ENCODE measurements around the gene UBASH3B. TPM values are rescaled to one million over a fixed set of nuclear protein-coding genes. Genes with fewer than 3 reads are reported as not detected.

Gene UBASH3B
- total RNA-seq, 2 donors from 2014 or later = 4.7 to 4.9 TPM

GRCh38 chr11:122743949-122744348, 88.4 kb downstream of the UBASH3B start:
- DNase-seq (peak; percentile 31), ATAC-seq (peak in 1 of 2 donors; percentile 19)
- intact Hi-C loops (cut with DNase I) = no loop called here

DNA sequence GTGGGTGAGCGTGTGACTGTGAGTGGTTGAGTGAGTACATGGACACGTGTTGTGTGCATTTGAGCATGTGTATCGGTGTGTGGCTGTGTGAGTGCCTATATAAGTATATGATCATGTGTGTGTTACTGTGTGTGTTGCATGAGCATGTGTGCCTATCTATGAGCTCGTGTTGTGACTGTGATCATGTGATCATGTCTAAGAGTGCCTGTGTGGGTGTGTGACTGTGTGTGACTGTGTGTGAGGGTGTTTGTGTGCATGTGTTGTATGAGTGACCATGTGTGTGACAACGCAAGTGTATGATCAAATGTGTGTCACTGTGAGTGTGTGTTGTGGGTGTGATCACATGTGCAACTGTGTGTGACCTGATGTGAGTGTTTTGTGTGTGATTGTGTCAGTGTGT, 88.8 kb downstream of the UBASH3B start:
- intact Hi-C loops (cut with DNase I) = no loop called here
- ATAC-seq (no peak), DNase-seq (no peak)

DNA sequence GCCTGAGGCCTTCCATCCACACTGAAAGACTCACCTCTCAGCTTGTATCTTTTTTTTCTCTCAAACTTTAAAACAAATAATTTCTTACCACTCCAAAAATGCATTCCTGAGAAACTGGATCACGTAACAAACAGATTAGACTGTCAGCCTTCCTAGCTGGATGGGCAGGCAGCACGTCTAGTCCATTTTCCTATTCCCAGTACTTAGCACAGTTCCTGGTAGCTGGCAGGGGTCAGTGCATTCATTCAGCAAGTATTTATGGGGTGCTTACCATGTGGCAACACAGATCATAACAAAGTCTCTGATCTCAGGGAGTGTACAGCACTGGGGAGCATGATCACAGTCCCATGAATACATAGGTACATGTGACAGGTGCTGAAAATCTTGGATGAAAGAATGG, 89.6 kb downstream of the UBASH3B start:
- DNase-seq (no peak), ATAC-seq (no peak)
- intact Hi-C loops (cut with DNase I) = no loop called here

DNA sequence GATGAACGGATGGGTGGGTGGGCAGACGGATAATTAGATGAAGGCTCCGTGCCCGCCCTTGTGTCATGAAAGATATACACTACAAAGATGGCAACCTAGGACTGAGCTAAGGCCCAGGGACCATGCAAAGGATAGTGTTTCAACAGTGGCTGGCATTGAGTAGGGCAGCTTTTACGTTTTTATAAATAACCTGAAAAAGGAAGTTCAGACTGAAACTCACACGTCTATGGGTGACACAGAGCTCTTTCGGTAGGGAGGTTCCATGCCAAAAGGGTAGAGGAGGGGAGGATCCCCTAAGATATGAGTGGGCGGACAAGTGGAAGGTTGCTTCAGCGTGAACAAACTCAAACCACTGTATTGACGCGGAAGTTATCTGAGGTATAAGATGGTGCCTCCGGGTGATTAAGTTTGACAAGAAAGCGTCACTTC, 90.5 kb downstream of the UBASH3B start:
- ATAC-seq (peak; percentile 34 to 57), DNase-seq (no peak)
- intact Hi-C loops (cut with DNase I) = no loop called here

DNA sequence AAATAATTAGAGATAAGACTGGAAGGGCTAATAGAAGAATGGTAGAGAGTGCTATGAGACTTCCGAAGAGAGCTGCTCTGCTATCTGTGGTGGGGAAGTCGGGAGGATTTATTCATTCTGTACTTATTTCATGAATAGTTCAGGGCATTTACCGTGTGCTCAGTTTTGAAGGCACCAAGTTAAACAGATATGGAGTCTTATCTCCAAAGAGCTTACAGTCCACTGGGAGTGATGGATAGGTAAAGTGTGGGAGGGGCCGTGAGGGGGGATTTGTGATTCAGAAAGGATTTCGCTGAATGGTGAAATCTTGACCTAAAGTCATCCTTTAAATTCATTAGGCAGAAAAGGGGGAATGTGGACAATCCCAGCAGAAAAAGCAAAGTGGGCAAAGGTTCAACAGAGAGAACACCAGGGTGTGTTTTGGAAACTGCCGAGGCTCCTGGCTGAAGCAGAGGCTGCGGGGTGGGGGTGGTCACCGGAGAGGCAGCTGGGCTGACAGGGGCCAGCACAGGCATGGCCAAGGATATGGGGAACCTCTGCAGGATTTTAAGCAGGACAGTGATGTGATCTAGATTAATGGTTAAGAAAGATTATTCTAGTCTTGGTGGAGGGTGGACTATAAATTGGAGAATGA, 91.2 kb downstream of the UBASH3B start:
- ATAC-seq = peak in 1 of 2 donors; percentile 44

DNA sequence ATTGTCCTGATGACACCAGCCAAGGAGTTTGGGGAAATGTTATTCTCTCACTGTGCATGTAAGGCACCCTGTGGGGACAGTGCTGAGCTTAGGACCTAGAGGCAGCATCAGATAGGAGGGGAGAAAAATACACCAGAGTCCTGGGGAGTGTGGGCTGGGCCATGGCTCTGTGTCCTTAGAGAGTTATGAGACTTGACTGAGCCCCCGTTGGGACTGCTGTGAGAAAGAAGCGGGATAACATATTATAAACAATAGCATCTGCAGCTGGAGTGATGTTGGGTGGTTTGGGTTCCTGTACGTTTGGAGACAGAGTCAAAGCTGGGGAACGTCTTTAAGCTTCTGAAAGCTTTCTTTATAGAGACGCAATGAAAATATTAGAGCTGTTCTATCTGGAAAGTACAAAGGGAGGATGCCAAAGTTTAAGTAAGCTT, 91.8 kb downstream of the UBASH3B start:
- intact Hi-C loops (cut with DNase I) = no loop called here
- DNase-seq (no peak), ATAC-seq (no peak)

More for the DNA sequence above, 91.2 kb downstream of the UBASH3B start:
- DNase-seq = no peak
- intact Hi-C loops (cut with DNase I) = no loop called here

DNA sequence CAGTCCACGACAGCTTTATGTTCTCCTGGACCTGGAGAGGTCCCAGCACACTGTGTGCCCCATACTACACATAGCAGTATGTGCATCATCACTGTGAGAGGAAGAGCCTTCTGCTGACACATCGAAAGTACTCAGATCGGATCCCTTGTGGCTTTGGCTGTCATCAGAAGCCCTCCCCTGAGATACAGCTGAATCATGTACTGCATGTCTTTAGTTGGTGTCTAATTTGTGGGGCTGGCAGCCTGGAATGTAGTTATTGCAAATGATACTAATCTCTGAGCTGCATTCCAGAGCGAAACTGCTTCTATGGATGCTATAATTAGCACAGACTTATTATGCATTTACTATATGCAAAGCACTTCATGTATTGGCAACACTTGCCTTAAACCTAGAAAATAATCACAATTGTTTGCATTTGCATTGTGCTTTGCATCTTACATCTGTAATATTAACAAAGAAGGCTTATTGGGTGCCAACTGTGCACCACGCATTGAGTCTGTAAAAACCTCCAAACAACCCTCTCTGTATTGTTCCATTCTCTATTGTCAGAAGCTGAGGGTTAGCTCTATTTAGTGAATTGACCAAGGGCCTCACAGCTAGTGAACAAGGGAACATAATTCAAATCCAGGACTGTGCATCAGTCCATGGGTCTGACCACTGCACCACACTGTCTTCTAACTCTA, 93.6 kb downstream of the UBASH3B start:
- intact Hi-C loops (cut with DNase I) = no loop called here
- ATAC-seq (peak; percentile 76 to 80), DNase-seq (no peak)

DNA sequence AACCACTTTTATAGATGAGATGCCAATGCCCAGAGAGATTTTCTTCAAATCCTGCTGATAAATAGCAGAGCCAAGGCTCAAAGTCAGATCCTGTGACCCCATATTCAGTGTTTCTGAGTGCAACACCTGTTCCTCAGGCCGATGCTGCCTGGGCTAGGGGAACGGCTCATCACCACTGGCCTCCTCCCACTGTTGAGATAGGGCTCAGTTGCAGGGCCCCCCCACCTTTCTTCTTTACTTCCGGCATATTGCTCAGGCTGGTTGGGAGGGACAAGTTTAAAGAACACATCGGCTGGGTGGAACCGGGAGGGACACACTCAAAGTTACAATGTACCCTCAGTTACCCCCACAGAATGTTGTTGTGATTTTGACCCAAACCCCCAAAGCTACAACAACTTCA, 94.5 kb downstream of the UBASH3B start:
- no peak for ATAC-seq
- DNase-seq = no peak
- intact Hi-C loops (cut with DNase I) = no loop called here

- DNase-seq (no peak), ATAC-seq (no peak)
- intact Hi-C loops (cut with DNase I) = no loop called here
Observed at GRCh38 chr11:122751292-122752070, 96.0 kb downstream of the UBASH3B start.

- ATAC-seq = no peak
- intact Hi-C loops (cut with DNase I) = no loop called here
Observed at GRCh38 chr11:122754028-122754427, 98.5 kb downstream of the UBASH3B start.

GRCh38 chr11:122754553-122755322, 99.2 kb downstream of the UBASH3B start:
- DNase-seq (no peak), ATAC-seq (peak in 1 of 2 donors; percentile 23)
- intact Hi-C loops (cut with DNase I) = no loop called here

More at GRCh38 chr11:122754028-122754427, 98.5 kb downstream of the UBASH3B start:
- no peak for DNase-seq

DNA sequence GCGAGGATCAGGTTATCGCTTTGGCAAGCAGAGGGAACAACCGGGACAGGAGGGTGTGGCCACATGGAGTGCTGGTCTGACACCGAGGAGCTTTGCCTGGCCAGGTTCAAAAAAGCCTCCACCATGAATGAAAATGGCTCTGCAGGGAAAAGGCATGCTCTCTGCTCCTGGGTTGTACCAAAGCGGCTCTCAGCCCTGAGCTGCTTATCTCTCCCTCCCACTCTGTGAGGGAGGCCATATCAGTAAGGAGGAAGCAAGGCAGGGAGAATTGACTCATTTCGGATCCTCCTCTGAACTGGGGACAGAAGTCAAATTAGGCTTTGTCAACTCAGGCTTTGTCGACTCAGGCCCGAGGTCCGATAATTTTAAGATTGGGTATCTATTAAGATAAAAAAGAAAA, 99.9 kb downstream of the UBASH3B start:
- peak in 1 of 2 donors; percentile 88 for ATAC-seq

GRCh38 chr11:122755941-122756340, 100.4 kb downstream of the UBASH3B start:
- intact Hi-C loops (cut with DNase I) = no loop called here
- DNase-seq = no peak
- ATAC-seq = no peak

More for the DNA sequence above, 99.9 kb downstream of the UBASH3B start:
- no peak for DNase-seq
- intact Hi-C loops (cut with DNase I) = no loop called here

- DNase-seq = no peak
Observed at GRCh38 chr11:122756417-122756816, 100.9 kb downstream of the UBASH3B start.

DNA sequence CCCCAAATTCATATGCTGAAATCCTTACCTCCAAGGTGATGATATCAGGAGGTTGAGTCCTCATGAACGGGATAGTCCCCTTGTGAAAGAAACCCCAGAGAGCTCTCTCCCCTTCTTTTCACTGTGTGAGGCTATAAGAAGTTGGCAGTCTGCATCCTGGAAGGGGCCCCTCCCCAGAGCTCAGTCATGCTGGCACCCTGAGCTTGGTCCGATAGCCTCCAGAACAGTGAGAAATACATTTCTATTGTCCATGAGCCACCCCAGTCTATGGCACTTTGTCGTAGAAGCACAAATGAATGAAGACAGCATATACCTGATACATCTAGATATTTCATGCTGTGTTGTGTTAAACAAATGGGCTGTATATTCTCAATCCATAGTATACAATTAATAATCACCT, 101.7 kb downstream of the UBASH3B start:
- DNase-seq (no peak), ATAC-seq (no peak)
- intact Hi-C loops (cut with DNase I) = no loop called here

More at GRCh38 chr11:122756417-122756816, 100.9 kb downstream of the UBASH3B start:
- peak; percentile 73 to 79 for ATAC-seq
- intact Hi-C loops (cut with DNase I) = no loop called here

DNA sequence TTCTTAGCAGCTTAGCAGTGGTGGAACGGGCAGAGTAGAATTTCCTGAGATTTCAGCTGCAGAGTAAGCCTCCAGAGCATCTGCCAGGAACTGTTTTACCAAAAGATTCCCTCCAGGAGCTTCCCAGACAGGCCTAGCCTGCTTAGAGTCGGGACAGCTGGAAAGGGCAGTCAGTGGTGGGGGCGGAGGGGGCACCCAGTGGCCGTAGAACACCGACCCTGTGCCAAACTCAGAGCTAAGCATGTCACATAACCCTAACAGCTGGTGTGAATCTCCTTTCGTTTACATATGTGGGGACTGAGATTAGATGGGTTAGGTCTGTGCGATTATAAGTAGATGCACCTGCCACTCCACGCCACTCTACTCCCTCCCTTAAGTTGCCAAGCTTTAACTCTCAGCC, 102.8 kb downstream of the UBASH3B start:
- no peak for ATAC-seq
- DNase-seq = no peak
- intact Hi-C loops (cut with DNase I) = no loop called here

DNA sequence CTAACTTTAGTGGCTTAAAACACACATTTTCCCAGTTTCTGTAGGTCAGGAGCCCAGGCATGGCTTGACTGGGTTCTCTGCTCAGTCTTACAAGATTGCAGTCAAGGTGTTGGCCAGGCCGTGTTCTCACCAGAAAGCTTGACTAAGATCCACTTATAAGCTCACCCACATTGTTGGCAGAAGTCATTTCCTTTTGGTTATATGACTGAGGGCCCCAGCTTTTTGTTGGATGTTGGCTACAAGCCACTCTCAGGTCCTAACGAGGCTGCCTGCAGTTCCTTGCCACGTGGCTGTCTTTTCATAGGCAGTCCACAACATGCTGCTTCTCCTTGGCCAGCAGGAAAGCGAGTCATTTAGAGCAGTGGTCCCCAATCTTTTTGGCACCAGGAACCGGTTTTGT, 103.5 kb downstream of the UBASH3B start:
- no peak for DNase-seq
- intact Hi-C loops (cut with DNase I) = no loop called here
- no peak for ATAC-seq

DNA sequence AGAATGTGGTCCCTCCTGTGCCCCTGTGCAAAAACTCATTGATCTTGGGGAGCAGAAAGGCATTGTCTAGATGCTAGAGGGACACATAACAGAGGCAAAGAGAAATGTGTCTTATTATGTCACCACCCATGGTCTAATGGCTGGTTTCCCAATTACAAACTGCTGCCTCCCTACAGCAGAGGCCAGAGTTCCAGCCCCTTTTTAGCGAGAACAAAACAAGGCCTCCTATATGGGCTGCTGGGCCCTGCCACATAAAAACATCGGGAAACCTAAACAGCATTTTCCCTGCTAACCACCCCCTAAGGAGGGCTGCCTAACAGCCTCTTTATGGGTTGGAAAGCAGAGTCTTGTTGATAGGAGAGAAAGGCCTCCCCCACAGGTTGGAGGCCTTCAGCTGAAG, 107.6 kb downstream of the UBASH3B start:
- ATAC-seq = no peak
- intact Hi-C loops (cut with DNase I) = no loop called here
- DNase-seq = no peak

GRCh38 chr11:122764371-122765090, 109.0 kb downstream of the UBASH3B start:
- ATAC-seq = peak in 1 of 2 donors; percentile 44
- no peak for DNase-seq
- intact Hi-C loops (cut with DNase I) = no loop called here
